ENCODE measurements around the gene PAK5.

GRCh38 chr20:9642882-9643281 is 196.0 kb downstream of the PAK5 start:
- no peak for TF ChIP-seq CTCF (IDR thresholded peaks at IDR 0.05 in 8 of 11, conservative IDR thresholded peaks at IDR 0.05 in 3 of 11)
- TF ChIP-seq POLR2A (IDR thresholded peaks at IDR 0.05): no peak

All from spleen (tissue), 7 donors.